SK-MEL-5 (cell line): ENCODE measurements around the gene STX4. TPM values are rescaled to one million over a fixed set of nuclear protein-coding genes. Genes with fewer than 3 reads are reported as not detected.

Experiments
- DNase-seq: peaks from one replicate; pipeline ENCODE4 v3.0.0-alpha.2; 2016; ENCODE audit warnings: low read depth, low spot score
- in situ Hi-C: cut with HindIII; loops from 2 replicates; pipeline ENCODE4 v1.10.0; 2016; ENCODE audit warnings: low sequenced_read_pairs, high pct_unique_total_duplicates, low pct_unique_long_range_greater_than_20kb
- total RNA-seq: library from RNA; depleted of rRNA; stranded (reverse); fragments of >200 nt; shearing (Covaris generic); gene quantifications from 2 replicates; pipeline ENCODE4 v1.2.3, GENCODE V29; 2014; rRNA removed

STX4 gene
- total RNA-seq, 1 experiment from 2014 or later: 9.6 TPM

GRCh38 chr16:31085873-31086628 is 52.7 kb downstream of the STX4 start:
- DNase-seq: no peak
- in situ Hi-C loops: no loop called here

GRCh38 chr16:31086629-31086906 is 53.2 kb downstream of the STX4 start:
- DNase-seq: no peak
- in situ Hi-C loops: no loop called here

GRCh38 chr16:31087481-31087880 is 54.1 kb downstream of the STX4 start:
- in situ Hi-C loops: no loop called here
- DNase-seq: no peak

GRCh38 chr16:31087971-31088370 is 54.6 kb downstream of the STX4 start:
- no peak for DNase-seq
- in situ Hi-C loops: no loop called here

GRCh38 chr16:31088459-31089183 is 55.3 kb downstream of the STX4 start, which contains the start of gene PRSS53:
TSS of gene PRSS53 (minus strand) at chr16:31088943. CDS start at chr16:31088809, 134 bp downstream.
- in situ Hi-C loops: no loop called here

GRCh38 chr16:31089199-31089598 is 55.8 kb downstream of the STX4 start:
- no peak for DNase-seq
- in situ Hi-C loops: no loop called here

More at GRCh38 chr16:31088459-31089183, 55.3 kb downstream of the STX4 start, which contains the start of gene PRSS53:
- no peak for DNase-seq

Other genes with a start within 250 kb of the STX4 start
- gene ZNF629, start 246.4 kb upstream of the STX4 start, total RNA-seq: 6.6 and 6.8 TPM in 2 replicates
- 21.5 and 22.0 TPM in 2 replicates for gene BCL7C, start 139.5 kb upstream of the STX4 start, total RNA-seq
- 0.13 and 0.29 TPM in 2 replicates for gene CTF1, start 136.9 kb upstream of the STX4 start, total RNA-seq
- gene FBXL19, start 110.0 kb upstream of the STX4 start, total RNA-seq: 20.8 and 22.0 TPM in 2 replicates
- gene ORAI3, start 84.5 kb upstream of the STX4 start, total RNA-seq: 35.2 and 43.9 TPM in 2 replicates
- gene SETD1A, start 75.8 kb upstream of the STX4 start, total RNA-seq: 1.8 and 4.0 TPM in 2 replicates
- gene HSD3B7, start 48.4 kb upstream of the STX4 start, total RNA-seq: 4.3 and 5.2 TPM in 2 replicates
- 0.13 TPM in 1 of 2 replicates, not detected in the other for gene STX1B, start 22.9 kb upstream of the STX4 start, total RNA-seq
- 9.3 TPM in 2 replicates for gene ZNF668, start 40.7 kb downstream of the STX4 start, total RNA-seq
- gene ZNF646, start 40.9 kb downstream of the STX4 start, total RNA-seq: 9.0 and 9.3 TPM in 2 replicates
- 0.40 and 0.50 TPM in 2 replicates for gene PRSS53, start 55.4 kb downstream of the STX4 start, total RNA-seq
- 206 and 219 TPM in 2 replicates for gene VKORC1, start 61.2 kb downstream of the STX4 start, total RNA-seq
- gene BCKDK, start 74.8 kb downstream of the STX4 start, total RNA-seq: 23.6 and 27.2 TPM in 2 replicates
- gene KAT8, start 84.1 kb downstream of the STX4 start, total RNA-seq: 26.9 and 34.3 TPM in 2 replicates
- not detected in 2 replicates for gene PRSS8, start 102.2 kb downstream of the STX4 start, total RNA-seq
- 0.05 and 0.50 TPM in 2 replicates for gene PRSS36, start 116.5 kb downstream of the STX4 start, total RNA-seq
- gene FUS, start 146.6 kb downstream of the STX4 start, total RNA-seq: 24.1 and 25.1 TPM in 2 replicates
- 123 and 141 TPM in 2 replicates for gene PYCARD, start 169.2 kb downstream of the STX4 start, total RNA-seq
- 0.16 TPM in 1 of 2 replicates, not detected in the other for gene TRIM72, start 180.6 kb downstream of the STX4 start, total RNA-seq
- not detected in 2 replicates for gene PYDC1, start 183.6 kb downstream of the STX4 start, total RNA-seq
- gene ITGAM, start 226.4 kb downstream of the STX4 start, total RNA-seq: 0.21 and 0.58 TPM in 2 replicates